ENCODE measurements around the gene AKR7A2. TPM values are rescaled to one million over a fixed set of nuclear protein-coding genes. Genes with fewer than 3 reads are reported as not detected.

The AKR7A2 gene
- total RNA-seq, 1 donor from 2014 or later: 53.7 TPM

GRCh38 chr1:19328486-19328885 lies 16.5 kb upstream of the AKR7A2 start:
- H3K36me3 Mint-ChIP-seq: peaks cover 12% of the 10 kb centered on the region
- no peak for TF ChIP-seq CTCF (IDR thresholded peaks at IDR 0.05; ENCODE audit: unreplicated experiment)
- H3K27me3 Mint-ChIP-seq (ENCODE audit: low read depth): no peaks in the 10 kb centered on the region
- H3K9me3 Mint-ChIP-seq: no peaks in the 10 kb centered on the region
- DNase-seq (ENCODE audit: low spot score in 2 of 2, unreplicated experiment in 2 of 2): no peak
- H3K27ac Mint-ChIP-seq: no peak overlapping the region
- H3K4me3 Mint-ChIP-seq: no peak overlapping the region
- no peaks in the 10 kb centered on the region for H3K4me1 Mint-ChIP-seq

GRCh38 chr1:19327736-19328135 lies 15.8 kb upstream of the AKR7A2 start:
- no peak overlapping the region for H3K4me3 Mint-ChIP-seq
- no peaks in the 10 kb centered on the region for H3K27me3 Mint-ChIP-seq (ENCODE audit: low read depth)

GRCh38 chr1:19327301-19327700 lies 15.4 kb upstream of the AKR7A2 start:
- DNase-seq (ENCODE audit: low spot score in 2 of 2, unreplicated experiment in 2 of 2): no peak
- no peaks in the 10 kb centered on the region for H3K9me3 Mint-ChIP-seq
- H3K4me3 Mint-ChIP-seq: no peak overlapping the region
- TF ChIP-seq CTCF (IDR thresholded peaks at IDR 0.05; ENCODE audit: unreplicated experiment): no peak
- H3K36me3 Mint-ChIP-seq: peaks cover 14% of the 10 kb centered on the region
- no peaks in the 10 kb centered on the region for H3K27me3 Mint-ChIP-seq (ENCODE audit: low read depth)
- H3K27ac Mint-ChIP-seq: no peak overlapping the region
- no peaks in the 10 kb centered on the region for H3K4me1 Mint-ChIP-seq

More at GRCh38 chr1:19327736-19328135, 15.8 kb upstream of the AKR7A2 start:
- Mint-ChIP-seq H3K9me3 (no peaks in the 10 kb centered on the region), H3K4me1 (no peaks in the 10 kb centered on the region), H3K27ac (no peak overlapping the region), H3K36me3 (peaks cover 12% of the 10 kb centered on the region)
- no peak for DNase-seq (ENCODE audit: low spot score in 2 of 2, unreplicated experiment in 2 of 2)
- no peak for TF ChIP-seq CTCF (IDR thresholded peaks at IDR 0.05; ENCODE audit: unreplicated experiment)

- no peak for DNase-seq (ENCODE audit: low spot score in 2 of 2, unreplicated experiment in 2 of 2)
- Mint-ChIP-seq H3K9me3 (no peaks in the 10 kb centered on the region), H3K4me1 (no peaks in the 10 kb centered on the region), H3K27ac (no peak overlapping the region), H3K4me3 (no peak overlapping the region), H3K27me3 (ENCODE audit: low read depth) (no peaks in the 10 kb centered on the region), H3K36me3 (peaks cover 14% of the 10 kb centered on the region)
- no peak for TF ChIP-seq CTCF (IDR thresholded peaks at IDR 0.05; ENCODE audit: unreplicated experiment)
These were observed 14.8 kb upstream of the AKR7A2 start for GRCh38 chr1:19326748-19327065.

- Mint-ChIP-seq H3K36me3 (peaks cover 14% of the 10 kb centered on the region), H3K9me3 (no peaks in the 10 kb centered on the region), H3K27ac (no peak overlapping the region), H3K4me1 (no peaks in the 10 kb centered on the region), H3K27me3 (ENCODE audit: low read depth) (no peaks in the 10 kb centered on the region), H3K4me3 (no peak overlapping the region)
- no peak for DNase-seq (ENCODE audit: low spot score in 2 of 2, unreplicated experiment in 2 of 2)
- no peak for TF ChIP-seq CTCF (IDR thresholded peaks at IDR 0.05; ENCODE audit: unreplicated experiment)
These were observed 14.2 kb upstream of the AKR7A2 start for GRCh38 chr1:19325958-19326747.

Measured in mesothelial cell of epicardium (in vitro differentiated cells).